ENCODE measurements around the gene HIVEP3. TPM values are rescaled to one million over a fixed set of nuclear protein-coding genes. Genes with fewer than 3 reads are reported as not detected.
A peak's percentile ranks its signal among the peaks of the same experiment; 100 is the strongest.

Gene HIVEP3
- total RNA-seq, 6 experiments from 2014 or later: 1.4 to 3.9 (median 2.2) TPM

- Histone ChIP-seq H3K9me3 (no peaks in the 10 kb centered on the region), H3K4me1 (no peaks in the 10 kb centered on the region), H3K27me3 (no peaks in the 10 kb centered on the region), H3K27ac (no peak overlapping the region), H3K36me3 (no peaks in the 10 kb centered on the region), H3K4me3 (no peak overlapping the region)
- TF ChIP-seq POLR2A (IDR thresholded peaks at IDR 0.05) (no peak), CTCF (IDR thresholded peaks at IDR 0.05) (no peak)
- intact Hi-C loops (cut with DNase I): no loop called here
- no peak for ATAC-seq
- WGBS (ENCODE audit: insufficient coverage, low coverage, low lambda C conversion rate, missing lambda C conversion rate): 100% methylated on average over 2 of the region's 4 CpGs
- no peak for DNase-seq
These were observed 308.4 kb downstream of the HIVEP3 start for GRCh38 chr1:41610361-41610760.

DNA sequence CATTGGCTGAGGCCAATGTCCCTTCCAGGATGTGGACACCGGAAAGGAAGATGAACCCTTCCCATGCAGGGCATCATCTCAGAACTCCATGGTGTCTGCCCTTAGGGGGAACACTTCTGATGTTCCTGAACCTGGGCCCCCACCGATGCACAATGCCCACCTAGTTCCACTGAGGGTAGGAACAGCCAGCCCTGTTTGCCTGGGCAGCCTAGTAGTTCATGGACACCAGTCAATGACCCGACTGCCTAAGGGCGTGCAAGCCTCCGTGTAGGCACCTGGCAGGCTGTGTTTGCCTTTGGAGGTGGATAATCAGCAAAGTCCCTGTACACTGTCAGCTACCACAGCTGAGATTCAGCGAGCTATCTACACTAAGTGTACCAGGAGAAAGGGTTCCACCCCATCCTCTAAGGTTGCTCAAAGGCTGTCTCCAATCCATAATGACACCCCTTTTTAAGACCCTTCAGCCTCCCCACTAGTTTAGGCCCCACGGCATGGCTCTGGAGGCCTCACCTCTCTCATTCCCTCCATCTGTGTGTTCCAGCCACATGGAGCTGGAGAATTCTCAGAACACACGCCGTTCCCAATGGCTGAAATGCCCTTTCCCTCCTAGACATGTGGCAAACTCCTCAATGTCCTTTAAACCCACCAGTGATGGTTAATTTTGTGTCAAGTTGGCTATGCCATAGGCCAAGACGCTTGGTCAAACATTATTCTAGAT, 309.4 kb downstream of the HIVEP3 start:
- Histone ChIP-seq H3K9me3 (no peaks in the 10 kb centered on the region), H3K36me3 (no peaks in the 10 kb centered on the region), H3K4me3 (no peak overlapping the region), H3K27me3 (no peaks in the 10 kb centered on the region), H3K27ac (no peak overlapping the region), H3K4me1 (no peaks in the 10 kb centered on the region)
- intact Hi-C loops (cut with DNase I): no loop called here
- TF ChIP-seq POLR2A (IDR thresholded peaks at IDR 0.05) (no peak), CTCF (IDR thresholded peaks at IDR 0.05) (no peak)
- ATAC-seq: peak in 1 of 4 donors; percentile 43
- 82% methylated on average over 3 of the region's 10 CpGs for WGBS (ENCODE audit: insufficient coverage, low coverage, low lambda C conversion rate, missing lambda C conversion rate)
- DNase-seq: no peak

DNA sequence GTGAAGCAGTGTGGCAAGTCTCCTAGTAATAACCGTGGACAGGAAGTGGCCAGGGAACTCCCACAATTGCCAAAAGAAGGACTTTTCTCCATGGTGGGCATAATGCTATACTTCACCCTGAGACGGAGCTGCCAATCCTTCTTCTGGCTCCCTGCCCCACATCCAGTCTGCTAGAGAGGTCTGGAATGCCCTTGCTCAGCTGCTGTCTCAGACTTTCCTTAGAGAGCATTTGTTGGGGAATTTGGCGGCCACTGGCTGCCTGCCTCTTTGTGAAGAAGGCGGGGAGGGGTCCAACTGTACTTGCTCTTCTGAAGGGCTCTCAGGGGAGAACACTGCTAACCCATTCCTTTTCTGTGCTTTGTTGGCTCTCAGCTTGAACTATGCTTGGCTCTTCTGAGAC, 310.5 kb downstream of the HIVEP3 start:
- intact Hi-C loops (cut with DNase I): no loop called here
- DNase-seq: no peak

DNA sequence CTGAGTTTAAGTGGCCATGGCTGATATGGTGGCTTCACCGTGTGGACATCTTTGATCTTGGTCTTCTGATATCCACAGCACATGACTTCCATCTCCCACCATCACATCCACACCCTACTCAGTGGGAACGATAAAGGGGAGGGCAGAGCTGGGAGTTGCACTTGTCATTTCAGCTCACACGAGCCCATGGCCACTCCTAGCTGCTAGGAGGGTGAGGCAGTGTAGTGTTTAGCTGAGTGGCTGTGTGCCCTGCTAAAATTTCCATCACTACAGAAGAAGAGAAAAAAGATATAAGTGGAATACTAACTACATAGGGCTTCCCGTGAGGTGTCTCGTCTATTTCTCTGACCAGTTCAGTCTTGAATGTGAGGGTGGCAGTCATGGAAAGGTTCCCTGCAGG, 310.9 kb downstream of the HIVEP3 start:
- WGBS (ENCODE audit: insufficient coverage, low coverage, low lambda C conversion rate, missing lambda C conversion rate): 84% methylated on average over 4 of the region's 5 CpGs
- TF ChIP-seq POLR2A (IDR thresholded peaks at IDR 0.05) (no peak), CTCF (IDR thresholded peaks at IDR 0.05) (no peak)
- Histone ChIP-seq H3K27ac (no peak overlapping the region), H3K4me3 (no peak overlapping the region), H3K36me3 (no peaks in the 10 kb centered on the region), H3K4me1 (no peaks in the 10 kb centered on the region), H3K9me3 (no peaks in the 10 kb centered on the region), H3K27me3 (no peaks in the 10 kb centered on the region)
- intact Hi-C loops (cut with DNase I): no loop called here
- DNase-seq: no peak
- no peak for ATAC-seq

More for the DNA sequence above, 310.5 kb downstream of the HIVEP3 start:
- 87% methylated on average over 3 of the region's 4 CpGs for WGBS (ENCODE audit: insufficient coverage, low coverage, low lambda C conversion rate, missing lambda C conversion rate)
- H3K36me3 ChIP-seq: no peaks in the 10 kb centered on the region
- H3K4me1 ChIP-seq: no peaks in the 10 kb centered on the region
- no peaks in the 10 kb centered on the region for H3K27me3 ChIP-seq
- no peak overlapping the region for H3K27ac ChIP-seq
- no peak overlapping the region for H3K4me3 ChIP-seq
- TF ChIP-seq CTCF (IDR thresholded peaks at IDR 0.05): no peak
- no peak for TF ChIP-seq POLR2A (IDR thresholded peaks at IDR 0.05)
- H3K9me3 ChIP-seq: no peaks in the 10 kb centered on the region
- no peak for ATAC-seq

All from right lobe of liver (tissue), 6 donors.